ENCODE results near the gene LY6G6D. TPM values are rescaled to one million over a fixed set of nuclear protein-coding genes. Genes with fewer than 3 reads are reported as not detected.

LY6G6D gene
- total and polyA plus RNA-seq, 2 of the 13 experiments (the other 11 are each of a cell fraction or from before 2014, with no cell fraction given) = not detected

DNA sequence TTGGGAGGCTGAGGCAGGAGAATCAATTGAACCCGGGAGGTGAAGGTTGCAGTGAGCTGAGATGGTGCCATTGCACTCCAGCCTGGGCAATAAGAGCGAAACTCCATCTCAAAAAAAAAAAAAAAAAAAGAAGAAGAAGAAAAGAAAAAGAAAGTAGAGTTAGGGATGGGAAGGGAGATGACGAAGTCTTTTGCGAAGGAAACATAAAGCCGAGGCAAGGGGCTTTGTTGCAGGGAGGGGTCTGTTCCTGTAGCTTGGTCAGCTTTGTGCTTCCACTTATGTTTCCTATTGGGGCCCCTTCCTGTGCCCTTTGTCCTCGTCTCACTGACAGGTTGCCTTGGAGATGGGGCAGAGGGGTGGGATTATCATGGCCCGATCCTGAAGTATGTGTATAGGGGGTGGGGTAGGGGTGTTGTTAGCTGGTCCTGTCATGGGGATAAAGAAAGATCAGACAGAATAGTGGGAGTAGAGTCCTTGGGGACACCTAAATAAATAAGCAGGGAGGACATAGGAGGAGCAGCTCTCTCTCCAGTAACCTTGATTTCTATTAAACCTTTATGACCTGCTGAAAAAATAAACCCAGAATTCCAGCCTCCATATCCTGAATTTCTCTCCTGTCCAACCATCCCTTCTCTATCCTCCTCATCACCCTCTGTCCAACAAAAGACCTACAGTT, 22.3 kb downstream of the LY6G6D start (continued):
- TF ChIP-seq HMG20A (CRISPR knock-in tag; IDR thresholded peaks at IDR 0.05; ENCODE audit: borderline replicate concordance) (peak; percentile 49; the same call in 1 of the 2 replicates), KAT2B (IDR thresholded peaks at IDR 0.05; ENCODE audit: borderline replicate concordance, low read depth, low read length) (no peak), NCOA1 (CRISPR knock-in tag; IDR thresholded peaks at IDR 0.05) (no peak), SOX6 (IDR thresholded peaks at IDR 0.05) (no peak), SOX6 (CRISPR knock-in tag; IDR thresholded peaks at IDR 0.05) (peak; percentile 88), ZNF83 (CRISPR knock-in tag; IDR thresholded peaks at IDR 0.05; ENCODE audit: borderline replicate concordance) (0 out of 2 replicates have a peak, but pooled peaks have one; percentile 10), TBL1XR1 (IDR thresholded peaks at IDR 0.05; ENCODE audit: borderline replicate concordance, low read length, partially characterized antibody) (peak; percentile 64), ZNF235 (CRISPR knock-in tag; IDR thresholded peaks at IDR 0.05; ENCODE audit: borderline replicate concordance) (no peak), SRF (IDR thresholded peaks at IDR 0.05; ENCODE audit: low read depth, low read length) (peak; percentile 6; the same call in 1 of the 2 replicates), ZMYM3 (CRISPR knock-in tag; IDR thresholded peaks at IDR 0.05) (peak; percentile 31; the same call in 1 of the 2 replicates), GZF1 (CRISPR knock-in tag; IDR thresholded peaks at IDR 0.05) (no peak; the same call in 1 of the 2 replicates), ZNF343 (CRISPR knock-in tag; IDR thresholded peaks at IDR 0.05) (no peak), SALL2 (CRISPR knock-in tag; IDR thresholded peaks at IDR 0.05) (0 out of 2 replicates have a peak, but pooled peaks have one; percentile 53), BCL6 (CRISPR knock-in tag; IDR thresholded peaks at IDR 0.05) (peak; percentile 88), ZNF557 (CRISPR knock-in tag; IDR thresholded peaks at IDR 0.05) (0 out of 2 replicates have a peak, but pooled peaks have one; percentile 45), ZNF746 (CRISPR knock-in tag; IDR thresholded peaks at IDR 0.05) (peak; percentile 92), BHLHE40 (IDR thresholded peaks at IDR 0.05; ENCODE audit: low read length) (peak; percentile 25; the same call in 1 of the 2 replicates), SMAD3 (CRISPR knock-in tag; IDR thresholded peaks at IDR 0.05) (no peak)
- TF ChIP-seq, protein P1, sequence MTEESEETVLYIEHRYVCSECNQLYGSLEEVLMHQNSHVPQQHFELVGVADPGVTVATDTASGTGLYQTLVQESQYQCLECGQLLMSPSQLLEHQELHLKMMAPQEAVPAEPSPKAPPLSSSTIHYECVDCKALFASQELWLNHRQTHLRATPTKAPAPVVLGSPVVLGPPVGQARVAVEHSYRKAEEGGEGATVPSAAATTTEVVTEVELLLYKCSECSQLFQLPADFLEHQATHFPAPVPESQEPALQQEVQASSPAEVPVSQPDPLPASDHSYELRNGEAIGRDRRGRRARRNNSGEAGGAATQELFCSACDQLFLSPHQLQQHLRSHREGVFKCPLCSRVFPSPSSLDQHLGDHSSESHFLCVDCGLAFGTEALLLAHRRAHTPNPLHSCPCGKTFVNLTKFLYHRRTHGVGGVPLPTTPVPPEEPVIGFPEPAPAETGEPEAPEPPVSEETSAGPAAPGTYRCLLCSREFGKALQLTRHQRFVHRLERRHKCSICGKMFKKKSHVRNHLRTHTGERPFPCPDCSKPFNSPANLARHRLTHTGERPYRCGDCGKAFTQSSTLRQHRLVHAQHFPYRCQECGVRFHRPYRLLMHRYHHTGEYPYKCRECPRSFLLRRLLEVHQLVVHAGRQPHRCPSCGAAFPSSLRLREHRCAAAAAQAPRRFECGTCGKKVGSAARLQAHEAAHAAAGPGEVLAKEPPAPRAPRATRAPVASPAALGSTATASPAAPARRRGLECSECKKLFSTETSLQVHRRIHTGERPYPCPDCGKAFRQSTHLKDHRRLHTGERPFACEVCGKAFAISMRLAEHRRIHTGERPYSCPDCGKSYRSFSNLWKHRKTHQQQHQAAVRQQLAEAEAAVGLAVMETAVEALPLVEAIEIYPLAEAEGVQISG (CRISPR knock-in tag; IDR thresholded peaks at IDR 0.05) = 0 out of 2 replicates have a peak, but pooled peaks have one; percentile 19
- TF ChIP-seq, protein P2, sequence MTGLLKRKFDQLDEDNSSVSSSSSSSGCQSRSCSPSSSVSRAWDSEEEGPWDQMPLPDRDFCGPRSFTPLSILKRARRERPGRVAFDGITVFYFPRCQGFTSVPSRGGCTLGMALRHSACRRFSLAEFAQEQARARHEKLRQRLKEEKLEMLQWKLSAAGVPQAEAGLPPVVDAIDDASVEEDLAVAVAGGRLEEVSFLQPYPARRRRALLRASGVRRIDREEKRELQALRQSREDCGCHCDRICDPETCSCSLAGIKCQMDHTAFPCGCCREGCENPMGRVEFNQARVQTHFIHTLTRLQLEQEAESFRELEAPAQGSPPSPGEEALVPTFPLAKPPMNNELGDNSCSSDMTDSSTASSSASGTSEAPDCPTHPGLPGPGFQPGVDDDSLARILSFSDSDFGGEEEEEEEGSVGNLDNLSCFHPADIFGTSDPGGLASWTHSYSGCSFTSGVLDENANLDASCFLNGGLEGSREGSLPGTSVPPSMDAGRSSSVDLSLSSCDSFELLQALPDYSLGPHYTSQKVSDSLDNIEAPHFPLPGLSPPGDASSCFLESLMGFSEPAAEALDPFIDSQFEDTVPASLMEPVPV (CRISPR knock-in tag; IDR thresholded peaks at IDR 0.05) = no peak
- TF ChIP-seq, protein P3, sequence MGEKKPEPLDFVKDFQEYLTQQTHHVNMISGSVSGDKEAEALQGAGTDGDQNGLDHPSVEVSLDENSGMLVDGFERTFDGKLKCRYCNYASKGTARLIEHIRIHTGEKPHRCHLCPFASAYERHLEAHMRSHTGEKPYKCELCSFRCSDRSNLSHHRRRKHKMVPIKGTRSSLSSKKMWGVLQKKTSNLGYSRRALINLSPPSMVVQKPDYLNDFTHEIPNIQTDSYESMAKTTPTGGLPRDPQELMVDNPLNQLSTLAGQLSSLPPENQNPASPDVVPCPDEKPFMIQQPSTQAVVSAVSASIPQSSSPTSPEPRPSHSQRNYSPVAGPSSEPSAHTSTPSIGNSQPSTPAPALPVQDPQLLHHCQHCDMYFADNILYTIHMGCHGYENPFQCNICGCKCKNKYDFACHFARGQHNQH (CRISPR knock-in tag; IDR thresholded peaks at IDR 0.05) = peak; percentile 85
- TF ChIP-seq, protein P4, sequence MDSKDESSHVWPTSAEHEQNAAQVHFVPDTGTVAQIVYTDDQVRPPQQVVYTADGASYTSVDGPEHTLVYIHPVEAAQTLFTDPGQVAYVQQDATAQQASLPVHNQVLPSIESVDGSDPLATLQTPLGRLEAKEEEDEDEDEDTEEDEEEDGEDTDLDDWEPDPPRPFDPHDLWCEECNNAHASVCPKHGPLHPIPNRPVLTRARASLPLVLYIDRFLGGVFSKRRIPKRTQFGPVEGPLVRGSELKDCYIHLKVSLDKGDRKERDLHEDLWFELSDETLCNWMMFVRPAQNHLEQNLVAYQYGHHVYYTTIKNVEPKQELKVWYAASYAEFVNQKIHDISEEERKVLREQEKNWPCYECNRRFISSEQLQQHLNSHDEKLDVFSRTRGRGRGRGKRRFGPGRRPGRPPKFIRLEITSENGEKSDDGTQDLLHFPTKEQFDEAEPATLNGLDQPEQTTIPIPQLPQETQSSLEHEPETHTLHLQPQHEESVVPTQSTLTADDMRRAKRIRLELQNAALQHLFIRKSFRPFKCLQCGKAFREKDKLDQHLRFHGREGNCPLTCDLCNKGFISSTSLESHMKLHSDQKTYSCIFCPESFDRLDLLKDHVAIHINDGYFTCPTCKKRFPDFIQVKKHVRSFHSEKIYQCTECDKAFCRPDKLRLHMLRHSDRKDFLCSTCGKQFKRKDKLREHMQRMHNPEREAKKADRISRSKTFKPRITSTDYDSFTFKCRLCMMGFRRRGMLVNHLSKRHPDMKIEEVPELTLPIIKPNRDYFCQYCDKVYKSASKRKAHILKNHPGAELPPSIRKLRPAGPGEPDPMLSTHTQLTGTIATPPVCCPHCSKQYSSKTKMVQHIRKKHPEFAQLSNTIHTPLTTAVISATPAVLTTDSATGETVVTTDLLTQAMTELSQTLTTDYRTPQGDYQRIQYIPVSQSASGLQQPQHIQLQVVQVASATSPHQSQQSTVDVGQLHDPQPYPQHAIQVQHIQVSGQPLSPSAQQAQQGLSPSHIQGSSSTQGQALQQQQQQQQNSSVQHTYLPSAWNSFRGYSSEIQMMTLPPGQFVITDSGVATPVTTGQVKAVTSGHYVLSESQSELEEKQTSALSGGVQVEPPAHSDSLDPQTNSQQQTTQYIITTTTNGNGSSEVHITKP (CRISPR knock-in tag; IDR thresholded peaks at IDR 0.05; ENCODE audit: low read depth) = peak; percentile 82

Measured in HepG2 (cell line).